HG03175 (cell line): ENCODE measurements around the gene LRRC36.

Experiments
- ATAC-seq: cut with Tn5 transposase; IDR thresholded peaks from one replicate; pipeline ENCODE4 v1.9.1; 2021; ENCODE audit warnings: mild to moderate bottlenecking, moderate library complexity; ENCODE audit not compliant: unreplicated experiment

The LRRC36 gene

GRCh38 chr16:67326472-67327309 is at the start of gene LRRC36, which contains the start of gene KCTD19:
LRRC36 (plus strand) TSS chr16:67326815; CDS start chr16:67326863, 48 bp downstream.
KCTD19 (minus strand) TSS chr16:67326741; CDS start chr16:67326707, 34 bp downstream.
- ATAC-seq: no peak

DNA sequence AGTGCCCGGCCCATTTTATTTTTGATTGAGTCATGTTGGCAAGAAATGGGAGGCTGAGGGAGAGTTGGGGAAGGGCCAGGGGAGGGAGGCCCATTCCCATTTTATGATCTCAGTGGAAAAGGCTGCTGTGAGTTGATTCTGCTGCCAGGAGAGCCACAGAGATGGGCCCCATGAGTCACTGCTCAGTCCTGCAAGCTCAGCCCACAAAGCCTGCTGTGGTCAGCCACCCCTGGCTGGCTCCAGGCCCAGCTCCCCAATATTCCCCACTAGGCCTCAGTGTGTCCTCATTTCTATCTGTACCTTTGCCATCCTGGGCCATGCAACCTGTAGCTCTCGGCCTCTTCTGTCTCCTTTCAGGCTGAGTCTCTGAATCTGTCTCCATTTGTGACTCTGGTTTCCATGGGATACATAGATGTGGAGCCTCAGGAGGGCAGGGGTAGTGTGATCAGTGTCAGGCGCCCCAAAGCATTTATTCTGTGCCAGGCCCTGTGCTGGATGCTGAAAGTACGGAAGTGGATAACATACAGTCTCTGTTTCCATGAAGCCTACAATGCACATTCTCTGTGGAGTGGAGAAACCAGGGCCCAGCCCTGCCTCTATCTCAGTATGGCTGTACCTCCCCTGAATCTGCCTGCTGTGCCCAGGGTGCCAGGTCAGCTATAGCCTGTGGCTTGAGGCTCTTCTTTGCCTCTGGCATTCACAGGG is 49.2 kb upstream of the LRRC36 start:
- no peak for ATAC-seq

DNA sequence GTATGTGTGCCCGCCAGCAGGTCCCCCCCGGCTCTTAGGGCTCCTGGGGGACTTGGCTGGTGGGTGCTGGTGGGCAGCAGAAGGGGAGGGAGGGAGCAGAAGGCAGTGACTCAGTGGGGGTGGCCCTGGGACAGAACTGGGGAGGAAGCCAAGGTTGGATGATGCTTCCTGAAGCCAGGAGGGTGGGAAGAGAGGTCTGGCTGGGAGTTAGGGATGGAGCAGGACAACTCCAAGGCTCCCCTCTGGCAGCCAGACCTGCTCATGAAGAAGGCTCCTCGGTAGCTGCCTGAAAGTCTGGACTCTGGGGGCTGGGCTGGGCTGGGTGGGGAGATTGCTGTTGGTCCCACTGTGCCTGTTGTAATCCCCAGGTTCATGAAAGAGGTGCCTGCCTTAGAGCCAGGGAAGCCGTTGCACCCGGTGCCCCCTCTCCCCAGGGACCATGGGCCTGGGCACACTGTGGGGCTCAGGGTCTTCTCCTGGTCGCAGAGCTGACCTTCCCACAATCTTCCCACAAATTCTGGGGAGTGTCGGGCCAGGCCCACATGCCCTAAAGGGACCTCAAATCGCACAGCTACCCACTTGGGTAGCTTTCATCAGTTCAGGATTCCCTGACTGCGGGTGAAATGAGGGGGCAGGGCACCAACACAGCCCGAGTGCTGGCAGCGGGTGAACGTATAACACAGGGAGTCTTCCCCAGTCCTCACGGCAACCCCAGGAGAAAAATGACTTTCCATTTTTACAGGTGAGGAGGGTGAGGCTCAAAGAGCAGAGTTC is 48.4 kb upstream of the LRRC36 start:
- ATAC-seq: no peak

DNA sequence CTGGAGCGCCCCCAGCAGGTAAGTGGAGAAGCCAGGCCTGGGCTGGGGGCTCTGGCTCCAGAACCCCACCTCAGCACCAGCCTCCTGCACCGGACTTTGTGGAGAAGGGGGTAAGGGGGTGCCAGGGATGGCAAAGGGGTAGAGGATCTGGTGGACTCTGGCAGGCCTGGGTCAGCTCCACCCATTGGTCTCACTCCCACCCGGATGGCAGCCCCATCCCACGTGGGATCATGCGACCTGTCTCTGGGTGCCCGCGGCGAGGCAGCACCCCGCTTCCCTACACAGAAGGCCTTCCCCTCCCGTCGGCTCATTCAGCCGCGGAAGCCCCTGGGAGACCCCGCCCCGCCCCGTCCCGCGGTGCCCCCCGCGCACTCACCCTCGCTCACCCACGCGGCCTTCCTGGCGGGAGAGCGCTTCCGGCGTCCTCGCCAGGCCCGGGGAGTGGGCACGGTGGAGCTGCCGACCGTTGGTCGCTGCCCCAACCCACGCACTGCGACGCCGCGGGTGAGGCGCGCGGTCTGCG is 47.8 kb upstream of the LRRC36 start:
- ATAC-seq: peak; percentile 33

DNA sequence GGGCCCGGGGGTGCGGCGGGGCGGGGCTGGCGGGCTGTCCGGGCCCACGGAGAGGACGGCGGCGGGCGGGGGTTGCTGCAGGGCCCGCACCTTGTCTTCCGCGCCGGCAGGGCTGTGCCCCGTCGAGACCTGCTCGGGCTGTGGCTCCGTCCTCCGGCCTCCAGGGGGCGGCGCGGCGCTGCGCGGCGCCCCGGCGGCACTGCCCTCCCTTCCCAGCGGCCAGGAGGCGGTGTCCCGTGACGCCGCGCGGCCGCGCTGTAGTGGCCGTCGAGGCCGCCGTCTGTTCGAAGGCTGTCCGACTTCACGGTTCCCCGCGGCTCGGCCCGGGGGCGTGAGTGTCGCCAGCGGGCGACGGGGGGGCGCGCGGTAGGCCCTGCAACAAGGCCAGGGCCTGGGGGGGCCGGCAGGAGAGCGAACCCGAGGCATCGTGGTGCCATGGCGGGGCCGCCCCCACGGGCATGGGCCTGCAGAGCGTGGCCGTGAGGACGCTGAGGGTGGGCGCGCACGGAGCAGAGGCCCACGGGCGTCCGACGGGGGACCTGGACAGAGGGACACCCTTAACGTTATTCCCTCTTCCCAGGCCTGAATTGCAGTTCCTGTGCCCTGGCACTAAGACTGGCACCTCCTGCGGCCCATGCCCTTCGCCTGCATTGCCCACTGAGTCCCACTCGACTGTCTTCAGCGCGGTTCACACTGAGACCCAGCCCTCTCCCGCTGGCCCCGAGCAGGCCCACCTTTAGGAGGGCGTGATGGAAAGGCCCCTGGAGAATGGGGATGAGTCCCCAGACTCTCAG is 47.1 kb upstream of the LRRC36 start, which contains the start of gene PLEKHG4:
Gene PLEKHG4, plus strand, starts transcription at position 237 of the 794 bp plus-strand sequence. Its CDS starts 513 bp downstream, at position 750.
- ATAC-seq: peak; percentile 93

DNA sequence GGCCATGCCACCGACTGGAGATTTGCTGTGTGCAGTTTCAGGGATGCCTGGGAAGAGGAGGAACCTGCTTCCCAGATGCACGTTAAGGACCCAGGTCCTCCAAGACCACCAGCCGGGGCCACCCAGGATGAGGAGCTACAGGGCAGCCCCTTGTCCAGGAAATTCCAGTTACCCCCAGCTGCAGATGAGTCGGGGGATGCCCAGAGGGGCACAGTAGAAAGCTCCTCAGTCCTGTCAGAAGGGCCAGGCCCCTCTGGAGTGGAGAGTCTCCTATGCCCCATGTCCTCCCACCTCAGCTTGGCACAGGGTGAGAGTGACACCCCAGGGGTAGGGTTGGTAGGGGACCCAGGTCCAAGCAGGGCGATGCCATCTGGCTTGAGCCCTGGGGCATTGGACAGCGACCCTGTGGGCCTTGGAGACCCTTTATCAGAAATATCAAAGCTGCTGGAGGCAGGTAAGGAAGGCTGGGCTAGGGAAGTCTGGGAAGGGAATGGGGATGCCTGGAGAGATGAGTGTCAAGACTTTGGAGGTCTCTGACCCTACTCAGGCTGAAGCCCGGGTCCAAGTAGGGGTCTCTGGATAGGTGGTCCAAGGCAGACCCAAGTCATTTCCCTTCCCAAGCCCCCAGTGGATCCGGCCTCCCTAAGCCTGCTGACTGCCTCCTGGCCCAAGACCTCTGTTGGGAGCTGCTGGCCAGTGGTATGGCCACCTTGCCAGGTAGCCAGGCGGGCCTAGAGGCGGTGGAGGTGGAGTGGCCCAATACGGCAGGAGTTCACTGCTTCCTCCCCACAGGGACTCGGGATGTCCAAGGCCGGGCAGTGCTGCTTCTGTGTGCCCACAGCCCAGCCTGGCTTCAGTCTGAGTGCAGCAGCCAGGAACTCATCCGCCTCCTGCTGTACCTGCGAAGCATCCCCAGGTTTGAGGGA is 46.3 kb upstream of the LRRC36 start:
- ATAC-seq: no peak

DNA sequence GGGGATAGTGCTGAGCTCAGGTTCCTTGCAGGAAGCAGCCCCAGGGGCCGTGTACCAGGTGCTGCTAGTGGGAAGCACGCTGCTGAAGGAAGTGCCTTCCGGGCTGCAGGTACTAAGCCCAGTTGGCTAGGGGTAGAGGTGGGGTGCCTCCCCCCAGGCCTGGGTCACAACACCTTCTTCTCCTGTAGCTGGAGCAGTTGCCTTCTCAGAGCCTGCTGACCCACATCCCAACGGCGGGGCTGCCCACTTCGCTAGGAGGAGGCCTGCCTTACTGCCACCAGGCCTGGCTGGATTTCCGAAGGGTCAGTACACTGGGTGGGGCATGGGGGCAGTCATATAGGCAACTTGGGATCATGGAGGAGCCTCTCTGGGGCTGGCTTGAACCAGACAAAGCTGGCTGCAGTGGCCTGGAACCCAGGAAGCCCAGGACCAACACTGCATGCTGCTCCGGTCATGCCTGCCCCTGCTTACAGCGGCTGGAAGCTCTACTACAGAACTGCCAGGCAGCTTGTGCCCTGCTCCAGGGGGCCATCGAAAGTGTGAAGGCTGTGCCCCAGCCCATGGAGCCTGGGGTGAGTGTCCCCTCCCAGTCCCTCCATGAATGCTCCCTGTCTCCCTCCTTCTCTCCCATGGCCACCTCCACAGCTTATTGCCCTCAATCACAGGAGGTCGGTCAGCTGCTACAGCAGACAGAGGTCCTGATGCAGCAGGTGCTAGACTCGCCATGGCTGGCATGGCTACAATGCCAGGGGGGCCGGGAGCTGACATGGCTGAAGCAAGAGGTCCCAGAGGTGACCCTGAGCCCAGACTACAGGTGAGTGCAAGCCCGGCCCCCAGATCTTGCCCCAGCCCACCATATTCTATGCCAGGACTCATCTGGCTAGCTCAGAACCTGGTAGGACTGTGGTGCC is 44.8 kb upstream of the LRRC36 start:
- no peak for ATAC-seq

DNA sequence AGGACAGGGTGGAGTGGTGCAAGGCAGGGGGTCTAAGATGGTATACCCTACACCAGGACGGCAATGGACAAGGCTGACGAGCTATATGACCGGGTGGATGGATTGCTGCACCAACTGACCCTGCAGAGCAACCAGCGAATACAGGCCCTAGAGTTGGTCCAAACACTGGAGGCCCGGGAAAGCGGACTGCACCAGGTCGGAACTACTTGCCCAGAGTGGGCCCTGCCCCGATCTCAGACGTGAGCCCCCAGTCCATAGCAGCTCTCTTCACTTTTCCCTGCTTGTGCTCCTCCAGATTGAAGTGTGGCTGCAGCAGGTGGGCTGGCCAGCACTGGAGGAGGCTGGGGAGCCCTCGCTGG is 44.2 kb upstream of the LRRC36 start:
- ATAC-seq: no peak

DNA sequence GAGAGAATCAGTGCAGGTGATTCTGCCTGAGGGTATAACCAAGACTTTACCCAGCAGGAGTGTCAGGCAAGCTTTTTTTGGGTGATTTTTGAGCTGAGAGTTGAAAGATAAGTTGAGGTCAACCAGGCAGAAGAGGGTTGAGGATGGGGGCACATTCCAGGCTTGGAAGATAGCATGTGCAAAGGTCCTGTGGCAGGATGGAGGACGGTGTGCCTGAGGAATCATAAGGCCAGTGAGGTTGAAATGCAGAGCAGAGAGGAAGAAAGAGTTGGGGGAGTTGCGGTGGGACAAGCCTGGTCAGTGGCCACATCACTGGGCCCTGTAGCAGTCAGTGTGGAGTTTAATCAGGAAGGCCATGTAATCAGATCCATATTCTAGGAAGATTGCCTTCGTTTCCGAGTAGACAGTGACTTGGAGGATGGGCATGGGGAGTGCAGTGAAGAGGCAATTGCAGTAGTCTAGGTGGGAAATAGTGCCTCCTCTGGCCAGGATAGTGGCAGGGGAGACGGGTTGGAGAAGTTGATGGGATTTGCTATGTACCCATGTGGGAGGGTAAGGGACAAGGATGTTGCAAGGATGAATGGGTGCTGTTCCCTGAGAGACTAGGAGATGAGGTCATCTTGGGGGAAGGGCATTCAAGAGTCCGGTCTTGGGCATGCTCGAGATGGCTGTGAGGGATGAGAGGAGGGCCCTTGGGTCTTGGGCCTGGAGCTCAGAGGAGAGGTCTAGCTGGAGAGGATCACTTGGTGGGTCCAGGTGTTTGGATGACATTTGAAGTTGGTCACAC is 43.4 kb upstream of the LRRC36 start:
- no peak for ATAC-seq

GRCh38 chr16:67283826-67284555 is 42.6 kb upstream of the LRRC36 start:
- no peak for ATAC-seq

DNA sequence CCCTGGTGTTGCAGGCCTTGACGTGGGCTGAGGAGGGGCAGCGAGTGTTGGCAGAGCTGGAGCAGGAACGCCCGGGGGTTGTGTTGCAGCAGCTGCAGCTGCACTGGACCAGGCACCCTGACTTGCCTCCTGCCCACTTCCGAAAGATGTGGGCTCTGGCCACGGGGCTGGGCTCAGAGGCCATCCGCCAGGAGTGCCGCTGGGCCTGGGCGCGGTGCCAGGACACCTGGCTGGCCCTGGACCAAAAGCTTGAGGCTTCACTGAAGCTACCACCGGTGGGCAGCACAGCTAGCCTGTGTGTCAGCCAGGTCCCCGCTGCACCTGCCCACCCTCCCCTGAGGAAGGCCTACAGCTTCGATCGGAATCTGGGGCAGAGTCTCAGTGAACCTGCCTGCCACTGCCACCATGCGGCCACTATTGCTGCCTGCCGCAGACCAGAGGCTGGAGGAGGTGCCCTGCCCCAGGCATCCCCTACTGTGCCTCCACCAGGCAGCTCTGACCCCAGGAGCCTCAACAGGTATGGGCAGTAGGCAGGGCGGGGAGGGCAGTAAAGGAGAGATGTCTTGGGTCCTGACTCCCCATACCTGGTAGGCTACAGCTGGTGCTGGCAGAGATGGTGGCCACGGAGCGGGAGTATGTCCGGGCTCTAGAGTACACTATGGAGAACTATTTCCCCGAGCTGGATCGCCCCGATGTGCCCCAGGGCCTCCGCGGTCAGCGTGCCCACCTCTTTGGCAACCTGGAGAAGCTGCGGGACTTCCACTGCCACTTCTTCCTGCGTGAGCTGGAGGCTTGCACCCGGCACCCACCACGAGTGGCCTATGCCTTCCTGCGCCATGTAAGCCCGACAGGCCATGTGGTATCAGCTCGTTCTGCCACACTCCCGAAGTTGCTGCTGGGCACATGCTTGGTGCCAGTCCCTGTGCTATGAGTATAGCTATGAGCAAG is 41.6 kb upstream of the LRRC36 start:
- no peak for ATAC-seq

DNA sequence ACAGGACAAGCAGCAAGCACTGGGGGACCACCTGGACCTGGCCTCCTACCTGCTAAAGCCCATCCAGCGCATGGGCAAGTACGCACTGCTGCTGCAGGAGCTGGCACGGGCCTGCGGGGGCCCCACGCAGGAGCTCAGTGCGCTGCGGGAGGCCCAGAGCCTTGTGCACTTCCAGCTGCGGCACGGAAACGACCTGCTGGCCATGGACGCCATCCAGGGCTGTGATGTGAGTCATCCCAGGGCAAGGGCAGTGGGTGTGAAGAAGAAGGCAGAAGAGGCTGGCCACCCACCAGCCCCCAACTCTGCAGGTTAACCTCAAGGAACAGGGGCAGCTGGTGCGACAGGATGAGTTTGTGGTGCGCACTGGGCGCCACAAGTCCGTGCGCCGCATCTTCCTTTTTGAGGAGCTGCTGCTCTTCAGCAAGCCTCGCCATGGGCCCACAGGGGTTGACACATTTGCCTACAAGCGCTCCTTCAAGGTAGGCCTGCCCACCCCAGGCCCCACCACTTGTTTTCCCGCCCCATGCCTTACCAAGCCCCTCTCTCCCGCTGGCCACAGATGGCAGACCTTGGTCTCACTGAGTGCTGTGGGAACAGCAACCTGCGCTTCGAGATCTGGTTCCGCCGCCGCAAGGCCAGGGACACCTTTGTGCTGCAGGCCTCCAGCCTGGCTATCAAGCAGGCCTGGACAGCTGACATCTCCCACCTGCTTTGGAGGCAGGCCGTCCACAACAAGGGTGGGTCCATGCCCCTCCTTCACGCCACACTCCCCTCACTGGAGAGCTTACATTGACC is 40.0 kb upstream of the LRRC36 start:
- ATAC-seq: no peak

DNA sequence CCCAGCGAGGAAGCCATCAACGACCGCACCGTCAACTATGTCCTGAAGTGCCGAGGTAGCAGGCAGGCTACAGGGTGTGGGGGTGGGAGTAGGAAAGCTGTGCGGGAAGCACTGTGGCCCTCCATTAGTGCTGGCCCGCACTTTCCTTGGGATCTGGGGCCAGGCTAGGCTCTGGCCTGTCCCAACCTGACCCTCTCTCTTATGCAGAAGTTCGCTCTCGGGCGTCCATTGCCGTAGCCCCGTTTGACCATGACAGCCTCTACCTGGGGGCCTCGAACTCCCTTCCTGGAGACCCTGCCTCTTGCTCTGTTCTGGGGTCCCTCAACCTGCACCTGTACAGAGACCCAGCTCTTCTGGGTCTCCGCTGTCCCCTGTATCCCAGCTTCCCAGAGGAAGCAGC is 38.7 kb upstream of the LRRC36 start:
- ATAC-seq: no peak

DNA sequence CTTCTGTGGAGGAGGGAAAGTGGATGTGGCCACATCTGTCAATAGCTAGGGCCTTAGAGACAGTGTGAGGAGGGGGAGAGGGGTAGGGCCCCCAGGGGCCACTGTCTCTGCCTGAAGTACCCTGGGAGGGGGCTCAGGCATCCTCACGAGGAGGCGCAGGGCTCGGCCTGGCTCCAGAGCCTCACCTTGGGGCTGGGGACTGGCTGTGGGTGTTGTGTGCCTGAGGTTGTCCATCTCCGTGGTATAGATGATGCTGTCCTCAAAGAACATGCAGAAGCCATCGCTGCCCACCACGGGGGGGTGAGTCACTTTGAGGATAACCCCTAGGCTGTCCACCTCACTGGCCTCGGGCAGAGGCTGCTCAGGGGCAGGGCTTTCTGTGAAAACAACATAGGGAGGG is 35.2 kb upstream of the LRRC36 start:
- no peak for ATAC-seq
